ENCODE results near the gene SRM.

DNA sequence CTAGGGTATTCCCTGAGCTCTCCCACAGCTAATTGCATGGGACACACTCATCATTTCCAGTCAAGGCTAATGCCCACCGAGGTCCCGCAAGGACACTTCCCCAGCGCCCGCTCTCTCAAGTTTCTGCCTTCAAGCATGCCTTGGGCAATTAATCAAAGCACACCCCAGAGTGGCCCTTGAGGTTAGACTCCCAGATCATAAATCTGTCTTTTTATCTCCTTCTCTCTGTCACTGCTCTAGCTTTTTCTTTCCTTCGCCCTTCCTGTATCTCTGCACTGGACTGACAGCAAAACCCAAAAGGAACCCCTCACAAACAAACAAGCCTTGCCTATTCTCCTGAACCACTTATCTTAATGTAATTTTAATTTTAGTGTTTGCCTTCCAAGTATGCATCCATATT is 47.8 kb upstream of the SRM start:
- TF ChIP-seq CEBPB (IDR thresholded peaks at IDR 0.05) (no peak), TAF1 (IDR thresholded peaks at IDR 0.05; ENCODE audit: low read depth) (no peak), EP300 (IDR thresholded peaks at IDR 0.05; ENCODE audit: borderline replicate concordance) (no peak), FOXM1 (IDR thresholded peaks at IDR 0.05; ENCODE audit: borderline replicate concordance, low read depth) (no peak), TEAD4 (IDR thresholded peaks at IDR 0.05) (no peak), NFIC (IDR thresholded peaks at IDR 0.05) (no peak), REST (IDR thresholded peaks at IDR 0.05; ENCODE audit: low read depth) (no peak), RAD21 (IDR thresholded peaks at IDR 0.05; ENCODE audit: low read depth) (no peak), YY1 (IDR thresholded peaks at IDR 0.05; ENCODE audit: low read depth) (no peak), CREB1 (IDR thresholded peaks at IDR 0.05; ENCODE audit: low read depth) (no peak)
- TF ChIP-seq, protein P1, sequence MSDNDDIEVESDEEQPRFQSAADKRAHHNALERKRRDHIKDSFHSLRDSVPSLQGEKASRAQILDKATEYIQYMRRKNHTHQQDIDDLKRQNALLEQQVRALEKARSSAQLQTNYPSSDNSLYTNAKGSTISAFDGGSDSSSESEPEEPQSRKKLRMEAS (IDR thresholded peaks at IDR 0.05) = no peak
- TF ChIP-seq, protein P2, sequence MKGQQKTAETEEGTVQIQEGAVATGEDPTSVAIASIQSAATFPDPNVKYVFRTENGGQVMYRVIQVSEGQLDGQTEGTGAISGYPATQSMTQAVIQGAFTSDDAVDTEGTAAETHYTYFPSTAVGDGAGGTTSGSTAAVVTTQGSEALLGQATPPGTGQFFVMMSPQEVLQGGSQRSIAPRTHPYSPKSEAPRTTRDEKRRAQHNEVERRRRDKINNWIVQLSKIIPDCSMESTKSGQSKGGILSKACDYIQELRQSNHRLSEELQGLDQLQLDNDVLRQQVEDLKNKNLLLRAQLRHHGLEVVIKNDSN (IDR thresholded peaks at IDR 0.05) = no peak

All from Ishikawa (cell line).